ENCODE results near the gene NPTX1. TPM values are rescaled to one million over a fixed set of nuclear protein-coding genes. Genes with fewer than 3 reads are reported as not detected.

Gene NPTX1
- total RNA-seq, 1 donor, result 2.2 TPM

DNA sequence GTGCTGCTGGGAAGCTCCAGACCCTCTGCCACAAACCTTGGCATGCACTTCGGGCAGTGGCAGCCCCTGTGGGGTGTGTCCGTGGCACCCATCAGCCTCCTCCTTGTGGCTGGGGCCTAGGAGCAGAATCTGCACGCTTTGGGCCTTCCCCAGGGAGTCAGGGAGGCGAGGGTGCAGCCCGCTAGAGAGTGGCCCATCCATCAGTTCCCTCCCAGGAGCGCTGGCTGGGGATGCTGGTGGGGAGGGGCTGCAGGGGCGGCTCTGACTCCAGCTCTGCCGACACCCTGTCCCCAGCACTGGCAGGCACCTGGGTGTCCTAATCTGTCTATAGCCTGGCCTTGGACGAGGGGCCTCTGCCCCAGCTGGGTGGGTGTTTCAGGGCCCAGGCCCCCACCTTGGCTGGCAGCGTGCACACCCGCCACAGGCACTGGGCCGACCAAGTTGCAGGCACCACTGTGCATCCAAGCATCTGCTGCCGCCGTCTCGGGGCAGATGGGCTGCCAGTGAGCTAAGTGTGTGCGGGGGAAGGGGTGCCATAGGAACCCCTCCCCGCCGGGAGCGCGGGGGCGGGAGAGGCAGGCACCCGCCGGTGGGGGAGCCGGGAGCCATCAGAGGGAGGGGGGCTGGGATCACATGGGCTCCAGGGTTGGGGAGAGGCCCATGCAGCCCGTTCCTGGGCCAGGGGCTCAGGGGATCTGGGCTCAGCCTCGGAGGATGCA, 31.2 kb downstream of the NPTX1 start:
- DNase-seq (ENCODE audit: low read depth), result no peak
- TF ChIP-seq, protein P1, sequence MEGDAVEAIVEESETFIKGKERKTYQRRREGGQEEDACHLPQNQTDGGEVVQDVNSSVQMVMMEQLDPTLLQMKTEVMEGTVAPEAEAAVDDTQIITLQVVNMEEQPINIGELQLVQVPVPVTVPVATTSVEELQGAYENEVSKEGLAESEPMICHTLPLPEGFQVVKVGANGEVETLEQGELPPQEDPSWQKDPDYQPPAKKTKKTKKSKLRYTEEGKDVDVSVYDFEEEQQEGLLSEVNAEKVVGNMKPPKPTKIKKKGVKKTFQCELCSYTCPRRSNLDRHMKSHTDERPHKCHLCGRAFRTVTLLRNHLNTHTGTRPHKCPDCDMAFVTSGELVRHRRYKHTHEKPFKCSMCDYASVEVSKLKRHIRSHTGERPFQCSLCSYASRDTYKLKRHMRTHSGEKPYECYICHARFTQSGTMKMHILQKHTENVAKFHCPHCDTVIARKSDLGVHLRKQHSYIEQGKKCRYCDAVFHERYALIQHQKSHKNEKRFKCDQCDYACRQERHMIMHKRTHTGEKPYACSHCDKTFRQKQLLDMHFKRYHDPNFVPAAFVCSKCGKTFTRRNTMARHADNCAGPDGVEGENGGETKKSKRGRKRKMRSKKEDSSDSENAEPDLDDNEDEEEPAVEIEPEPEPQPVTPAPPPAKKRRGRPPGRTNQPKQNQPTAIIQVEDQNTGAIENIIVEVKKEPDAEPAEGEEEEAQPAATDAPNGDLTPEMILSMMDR (IDR thresholded peaks at IDR 0.05; ENCODE audit: insufficient read depth, low read depth, low read length), result no peak
- H3K4me3 ChIP-seq (ENCODE audit: low read depth, low read length), result no peak overlapping the region

DNA sequence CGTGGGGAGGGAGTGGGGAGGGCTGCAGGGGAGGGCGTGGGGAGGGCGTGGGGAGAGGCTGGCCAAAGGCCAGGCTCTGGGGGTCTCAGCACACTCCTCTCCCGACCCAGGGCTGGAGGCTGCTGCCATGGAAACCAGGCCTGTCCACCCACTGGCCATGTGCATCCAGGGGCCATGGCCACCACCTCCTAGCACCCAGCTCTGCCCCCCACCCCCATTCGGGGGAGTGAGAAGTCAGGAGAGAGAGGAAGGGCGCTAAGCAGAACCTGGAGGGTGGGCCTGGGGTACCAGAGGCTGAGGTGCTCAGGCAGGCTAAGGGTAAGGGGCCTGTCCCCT, 31.8 kb downstream of the NPTX1 start:
- no peak for DNase-seq (ENCODE audit: low read depth)
- H3K4me3 ChIP-seq (ENCODE audit: low read depth, low read length), result no peak overlapping the region
- TF ChIP-seq, protein P1 (IDR thresholded peaks at IDR 0.05; ENCODE audit: insufficient read depth, low read depth, low read length), result no peak

- no peak for DNase-seq (ENCODE audit: low read depth)
- TF ChIP-seq, protein P1 (IDR thresholded peaks at IDR 0.05; ENCODE audit: insufficient read depth, low read depth, low read length), result no peak
- no peak overlapping the region for H3K4me3 ChIP-seq (ENCODE audit: low read depth, low read length)
Observed at GRCh38 chr17:80443916-80444643, 32.3 kb downstream of the NPTX1 start.

DNA sequence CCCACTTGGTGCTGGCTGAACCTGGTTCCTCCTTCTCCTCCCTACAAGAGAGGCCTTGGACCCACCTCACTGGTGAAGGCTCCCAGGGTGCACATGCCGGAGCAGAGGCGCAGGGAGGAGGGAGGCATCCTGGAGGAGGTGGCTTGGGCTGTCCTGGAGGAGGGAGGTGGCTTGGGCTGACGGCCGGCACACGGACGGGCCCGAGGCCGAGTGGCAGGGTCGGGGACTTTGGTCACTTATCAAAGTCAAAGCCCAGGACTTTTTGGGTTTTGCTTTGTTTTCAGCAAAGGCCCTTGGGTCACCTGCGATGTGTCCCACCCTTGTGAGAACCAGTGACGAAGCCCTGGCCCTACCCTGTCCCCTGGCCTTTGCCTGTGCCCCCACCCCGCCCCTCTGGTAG, 32.9 kb downstream of the NPTX1 start:
- TF ChIP-seq, protein P1 (IDR thresholded peaks at IDR 0.05; ENCODE audit: insufficient read depth, low read depth, low read length), result no peak
- DNase-seq (ENCODE audit: low read depth), result no peak
- H3K4me3 ChIP-seq (ENCODE audit: low read depth, low read length), result no peak overlapping the region

DNA sequence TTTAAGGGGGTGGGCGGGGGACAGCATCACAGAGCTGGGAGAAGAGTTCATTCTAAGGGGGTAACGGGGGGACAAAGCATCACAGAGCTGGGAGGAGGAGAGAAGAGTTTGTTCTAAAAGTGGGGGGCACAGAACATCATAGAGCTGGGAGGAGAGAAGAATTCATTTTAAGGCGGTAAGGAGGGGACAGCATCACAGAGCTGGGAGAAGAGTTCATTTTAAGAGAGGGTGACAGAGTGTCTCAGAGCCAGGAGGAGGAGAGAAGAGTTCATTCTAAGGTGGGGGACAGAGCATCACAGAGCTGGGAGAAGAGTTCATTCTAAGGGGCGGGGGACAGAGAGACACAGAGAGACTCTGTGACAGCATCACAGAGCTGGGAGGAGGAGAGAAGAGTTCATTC, 33.6 kb downstream of the NPTX1 start:
- no peak overlapping the region for H3K4me3 ChIP-seq (ENCODE audit: low read depth, low read length)
- TF ChIP-seq, protein P1 (IDR thresholded peaks at IDR 0.05; ENCODE audit: insufficient read depth, low read depth, low read length), result no peak
- DNase-seq (ENCODE audit: low read depth), result no peak

- TF ChIP-seq, protein P1 (IDR thresholded peaks at IDR 0.05; ENCODE audit: insufficient read depth, low read depth, low read length), result no peak
- no peak overlapping the region for H3K4me3 ChIP-seq (ENCODE audit: low read depth, low read length)
- no peak for DNase-seq (ENCODE audit: low read depth)
Observed at GRCh38 chr17:80442323-80442659, 34.1 kb downstream of the NPTX1 start.

Data from fibroblast of villous mesenchyme (primary cell).